ENCODE data around the gene GLRX. TPM values are rescaled to one million over a fixed set of nuclear protein-coding genes. Genes with fewer than 3 reads are reported as not detected.

GLRX gene
- total RNA-seq, 1 experiment from 2014 or later, result 17.9 TPM

GRCh38 chr5:95858661-95859595 lies 36.4 kb upstream of the GLRX start:
- H3K9me3 ChIP-seq, result no peaks in the 10 kb centered on the region
- peak; percentile 90 to 94 for DNase-seq
- no peak overlapping the region for H3K4me3 ChIP-seq (ENCODE audit: low read depth, low read length)
- BruUV-seq (replicated peaks), result no TSS peak
- CTCF ChIA-PET, result interaction anchor here (1.0 kb wide), 1 partner anchor 34 kb away, joined by 3 read pairs; no protein-coding TSS in a partner anchor
- H3K36me3 ChIP-seq (ENCODE audit: control insufficient read depth, insufficient read depth, low read length), result no peaks in the 10 kb centered on the region
- Mint-ChIP-seq H3K27ac (ENCODE audit: unreplicated experiment) (peak overlapping the region; percentile 32), H3K36me3 (ENCODE audit: insufficient read depth, unreplicated experiment) (peaks cover 11% of the 10 kb centered on the region), H3K4me3 (ENCODE audit: unreplicated experiment) (peak overlapping the region; percentile 73), H3K4me1 (ENCODE audit: low read depth, unreplicated experiment) (peaks cover 53% of the 10 kb centered on the region), H3K9me3 (ENCODE audit: unreplicated experiment) (no peaks in the 10 kb centered on the region), H3K27me3 (ENCODE audit: insufficient read depth, unreplicated experiment) (no peaks in the 10 kb centered on the region)
- TF ChIP-seq CTCF (IDR thresholded peaks at IDR 0.05; ENCODE audit: insufficient read depth in 1 of 2, low read depth in 1 of 2, low read length in 1 of 2, severe bottlenecking in 1 of 2, unreplicated experiment in 1 of 2), result peak; percentile 92 to 98
- POLR2A ChIA-PET, result no interaction called here
- peaks cover 45% of the 10 kb centered on the region for H3K4me1 ChIP-seq
- intact Hi-C loops (cut with micrococcal nuclease; ENCODE audit: unreplicated experiment), result loop anchor here (1.0 to 5.0 kb wide), 7 partner anchors 34 to 742 kb away; partner anchors contain the start of gene ELL2
- no peaks in the 10 kb centered on the region for H3K27me3 ChIP-seq (replicated peaks; ENCODE audit: control insufficient read depth, insufficient read depth, low read length)

GRCh38 chr5:95858023-95858461 lies 35.5 kb upstream of the GLRX start:
- H3K36me3 Mint-ChIP-seq (ENCODE audit: insufficient read depth, unreplicated experiment), result peaks cover 14% of the 10 kb centered on the region
- POLR2A ChIA-PET, result no interaction called here
- Histone ChIP-seq H3K9me3 (no peaks in the 10 kb centered on the region), H3K36me3 (ENCODE audit: control insufficient read depth, insufficient read depth, low read length) (no peaks in the 10 kb centered on the region), H3K4me1 (peaks cover 36% of the 10 kb centered on the region), H3K4me3 (ENCODE audit: low read depth, low read length) (no peak overlapping the region), H3K27me3 (replicated peaks; ENCODE audit: control insufficient read depth, insufficient read depth, low read length) (no peaks in the 10 kb centered on the region)
- intact Hi-C loops (cut with micrococcal nuclease; ENCODE audit: unreplicated experiment), result loop anchor here (1.0 to 5.0 kb wide), 6 partner anchors 35 to 743 kb away; partner anchors contain the start of gene ELL2
- peaks cover 49% of the 10 kb centered on the region for H3K4me1 Mint-ChIP-seq (ENCODE audit: low read depth, unreplicated experiment)
- H3K4me3 Mint-ChIP-seq (ENCODE audit: unreplicated experiment), result peak overlapping the region; percentile 73
- no peak for TF ChIP-seq CTCF (IDR thresholded peaks at IDR 0.05; ENCODE audit: insufficient read depth in 1 of 2, low read depth in 1 of 2, low read length in 1 of 2, severe bottlenecking in 1 of 2, unreplicated experiment in 1 of 2)
- no TSS peak for BruUV-seq (replicated peaks)
- H3K27ac Mint-ChIP-seq (ENCODE audit: unreplicated experiment), result no peak overlapping the region
- no peaks in the 10 kb centered on the region for H3K27me3 Mint-ChIP-seq (ENCODE audit: insufficient read depth, unreplicated experiment)
- no peak for DNase-seq
- CTCF ChIA-PET, result interaction anchor here (1.4 to 1.8 kb wide), 2 partner anchors 30 to 479 kb away, joined by 4 read pairs; no protein-coding TSS in a partner anchor
- H3K9me3 Mint-ChIP-seq (ENCODE audit: unreplicated experiment), result no peaks in the 10 kb centered on the region

GRCh38 chr5:95857185-95857945 lies 34.8 kb upstream of the GLRX start:
- CTCF ChIA-PET, result interaction anchor here (0.8 to 1.8 kb wide), 5 partner anchors 8 to 480 kb away, joined by 3 to 5 read pairs (median 4); no protein-coding TSS in a partner anchor
- H3K9me3 ChIP-seq, result no peaks in the 10 kb centered on the region
- H3K4me3 ChIP-seq (ENCODE audit: low read depth, low read length), result no peak overlapping the region
- peak overlapping the region; percentile 74 for H3K27ac Mint-ChIP-seq (ENCODE audit: unreplicated experiment)
- no peaks in the 10 kb centered on the region for H3K36me3 ChIP-seq (ENCODE audit: control insufficient read depth, insufficient read depth, low read length)
- peaks cover 29% of the 10 kb centered on the region for H3K4me1 ChIP-seq
- POLR2A ChIA-PET, result no interaction called here
- no TSS peak for BruUV-seq (replicated peaks)
- no peaks in the 10 kb centered on the region for H3K27me3 ChIP-seq (replicated peaks; ENCODE audit: control insufficient read depth, insufficient read depth, low read length)
- H3K4me3 Mint-ChIP-seq (ENCODE audit: unreplicated experiment), result no peak overlapping the region
- peaks cover 11% of the 10 kb centered on the region for H3K36me3 Mint-ChIP-seq (ENCODE audit: insufficient read depth, unreplicated experiment)
- TF ChIP-seq CTCF (IDR thresholded peaks at IDR 0.05; ENCODE audit: insufficient read depth in 1 of 2, low read depth in 1 of 2, low read length in 1 of 2, severe bottlenecking in 1 of 2, unreplicated experiment in 1 of 2), result no peak
- H3K9me3 Mint-ChIP-seq (ENCODE audit: unreplicated experiment), result no peaks in the 10 kb centered on the region
- intact Hi-C loops (cut with micrococcal nuclease; ENCODE audit: unreplicated experiment), result loop anchor here (5.0 kb wide), 2 partner anchors 330 to 390 kb away; no protein-coding TSS in a partner anchor
- DNase-seq, result peak; percentile 45 to 62
- peaks cover 43% of the 10 kb centered on the region for H3K4me1 Mint-ChIP-seq (ENCODE audit: low read depth, unreplicated experiment)
- H3K27me3 Mint-ChIP-seq (ENCODE audit: insufficient read depth, unreplicated experiment), result no peaks in the 10 kb centered on the region
